Fibroblast of the conjunctiva (primary cell): ENCODE measurements around the gene FBLN1.

Experiments used
- DNase-seq: peaks from one replicate; pipeline ENCODE4 v3.0.0-alpha.2; 2010; ENCODE audit warnings: low read depth

The FBLN1 gene

GRCh38 chr22:45571089-45571488 is 68.4 kb downstream of the FBLN1 start:
- DNase-seq = no peak

- DNase-seq = no peak
Measured at GRCh38 chr22:45572444-45572843, 69.8 kb downstream of the FBLN1 start.

GRCh38 chr22:45574069-45574703 is 71.5 kb downstream of the FBLN1 start:
- DNase-seq = no peak

- DNase-seq = no peak
Measured at GRCh38 chr22:45575173-45575572, 72.5 kb downstream of the FBLN1 start.

GRCh38 chr22:45575607-45576272 is 73.1 kb downstream of the FBLN1 start:
- no peak for DNase-seq

GRCh38 chr22:45576273-45576625 is 73.6 kb downstream of the FBLN1 start:
- DNase-seq = no peak

GRCh38 chr22:45576730-45577464 is 74.2 kb downstream of the FBLN1 start:
- no peak for DNase-seq

GRCh38 chr22:45577746-45578523 is 75.3 kb downstream of the FBLN1 start:
- peak; percentile 67 for DNase-seq

GRCh38 chr22:45578524-45579147 is 76.0 kb downstream of the FBLN1 start:
- no peak for DNase-seq

- DNase-seq = no peak
Measured at GRCh38 chr22:45579306-45579705, 76.6 kb downstream of the FBLN1 start.

GRCh38 chr22:45579806-45580725 is 77.4 kb downstream of the FBLN1 start:
- no peak for DNase-seq

GRCh38 chr22:45580726-45581381 is 78.2 kb downstream of the FBLN1 start:
- DNase-seq = no peak

- DNase-seq = no peak
Measured at GRCh38 chr22:45581549-45582080, 78.9 kb downstream of the FBLN1 start.

GRCh38 chr22:45582236-45582954 is 79.7 kb downstream of the FBLN1 start:
- no peak for DNase-seq

GRCh38 chr22:45582955-45583320 is 80.3 kb downstream of the FBLN1 start:
- no peak for DNase-seq

GRCh38 chr22:45583504-45583903 is 80.8 kb downstream of the FBLN1 start:
- DNase-seq = no peak

GRCh38 chr22:45584121-45584570 is 81.5 kb downstream of the FBLN1 start:
- no peak for DNase-seq

GRCh38 chr22:45584621-45585436 is 82.1 kb downstream of the FBLN1 start:
- DNase-seq = no peak

- no peak for DNase-seq
Measured at GRCh38 chr22:45585437-45585755, 82.7 kb downstream of the FBLN1 start.
